Cardiac fibroblast (primary cell): ENCODE data around the gene DNAH12.
"Not testable (repeated sequence)": the region's sequence is repeated elsewhere in the genome, so short reads cannot be mapped to it uniquely, and the experiment has no call there.

Experiments
- DNase-seq, 2 donors: peaks; one replicate each; pipeline versions ENCODE4 v3.0.0 to v3.0.0-alpha.2; 2010; ENCODE audit warnings: low read depth in 2 of 2
- H3K4me3 ChIP-seq, 2 donors: replicated peaks in 1 of 2; 1 replicate in 1 of 2; 2 replicates in 1 of 2; pipeline ENCODE4 v1.5.1; 2011; ENCODE audit warnings: low read depth in 2 of 2, low read length in 2 of 2, mild to moderate bottlenecking in 2 of 2, moderate library complexity in 1 of 2
- TF ChIP-seq, protein P1 (sequence below): IDR thresholded peaks from one replicate; pipeline ENCODE4 v1.5.1; 2011; ENCODE audit warnings: low read depth, mild to moderate bottlenecking, low read length, inconsistent platforms

DNAH12 gene

GRCh38 chr3:57500506-57500905 lies 43.6 kb downstream of the DNAH12 start:
- peak in 1 of 2 donors; percentile 5 for DNase-seq
- no peak overlapping the region for H3K4me3 ChIP-seq
- TF ChIP-seq, protein P1, sequence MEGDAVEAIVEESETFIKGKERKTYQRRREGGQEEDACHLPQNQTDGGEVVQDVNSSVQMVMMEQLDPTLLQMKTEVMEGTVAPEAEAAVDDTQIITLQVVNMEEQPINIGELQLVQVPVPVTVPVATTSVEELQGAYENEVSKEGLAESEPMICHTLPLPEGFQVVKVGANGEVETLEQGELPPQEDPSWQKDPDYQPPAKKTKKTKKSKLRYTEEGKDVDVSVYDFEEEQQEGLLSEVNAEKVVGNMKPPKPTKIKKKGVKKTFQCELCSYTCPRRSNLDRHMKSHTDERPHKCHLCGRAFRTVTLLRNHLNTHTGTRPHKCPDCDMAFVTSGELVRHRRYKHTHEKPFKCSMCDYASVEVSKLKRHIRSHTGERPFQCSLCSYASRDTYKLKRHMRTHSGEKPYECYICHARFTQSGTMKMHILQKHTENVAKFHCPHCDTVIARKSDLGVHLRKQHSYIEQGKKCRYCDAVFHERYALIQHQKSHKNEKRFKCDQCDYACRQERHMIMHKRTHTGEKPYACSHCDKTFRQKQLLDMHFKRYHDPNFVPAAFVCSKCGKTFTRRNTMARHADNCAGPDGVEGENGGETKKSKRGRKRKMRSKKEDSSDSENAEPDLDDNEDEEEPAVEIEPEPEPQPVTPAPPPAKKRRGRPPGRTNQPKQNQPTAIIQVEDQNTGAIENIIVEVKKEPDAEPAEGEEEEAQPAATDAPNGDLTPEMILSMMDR, result no peak

DNA sequence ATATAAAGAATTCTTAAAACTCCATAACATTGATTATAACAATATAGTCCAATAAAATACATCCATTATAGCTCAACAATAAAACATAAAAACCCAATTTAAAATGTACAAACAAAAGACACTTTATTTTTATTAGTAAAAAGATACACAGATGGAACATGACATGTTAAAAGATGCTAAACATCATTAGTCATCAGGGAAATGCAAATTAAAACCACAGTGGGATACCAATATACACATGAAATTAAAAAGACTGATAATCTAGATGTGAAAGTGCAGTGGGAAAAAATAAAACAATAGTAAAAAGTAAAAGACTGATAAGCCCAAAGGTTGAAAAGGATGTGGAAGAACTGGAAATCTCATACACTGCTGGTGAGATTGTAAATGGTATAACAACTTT lies 46.2 kb downstream of the DNAH12 start:
- no peak for DNase-seq
- no peak overlapping the region for H3K4me3 ChIP-seq
- TF ChIP-seq, protein P1, result no peak

- TF ChIP-seq, protein P1, result no peak
These were observed 59.6 kb downstream of the DNAH12 start for GRCh38 chr3:57484563-57484962.

DNA sequence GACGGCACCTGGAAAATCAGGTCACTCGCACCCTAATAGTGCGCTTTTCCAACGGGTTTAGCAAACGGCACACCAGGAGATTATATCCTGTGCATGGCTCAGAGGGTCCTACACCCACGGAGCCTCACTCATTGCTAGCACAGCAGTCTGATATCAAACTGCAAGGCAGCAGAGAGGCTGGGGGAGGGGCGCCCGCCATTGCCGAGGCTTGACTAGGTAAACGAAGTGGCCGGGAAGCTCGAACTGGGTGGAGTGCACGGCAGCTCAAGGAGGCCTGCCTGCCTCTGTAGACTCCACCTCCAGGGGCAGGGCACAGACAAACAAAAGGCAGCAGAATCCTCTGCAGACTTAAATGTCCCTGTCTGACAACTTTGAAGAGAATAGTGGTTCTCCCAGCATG lies 67.0 kb downstream of the DNAH12 start:
- H3K4me3 ChIP-seq, result not testable (repeated sequence)

More at GRCh38 chr3:57484563-57484962, 59.6 kb downstream of the DNAH12 start:
- no peak overlapping the region for H3K4me3 ChIP-seq
- DNase-seq, result no peak

DNA sequence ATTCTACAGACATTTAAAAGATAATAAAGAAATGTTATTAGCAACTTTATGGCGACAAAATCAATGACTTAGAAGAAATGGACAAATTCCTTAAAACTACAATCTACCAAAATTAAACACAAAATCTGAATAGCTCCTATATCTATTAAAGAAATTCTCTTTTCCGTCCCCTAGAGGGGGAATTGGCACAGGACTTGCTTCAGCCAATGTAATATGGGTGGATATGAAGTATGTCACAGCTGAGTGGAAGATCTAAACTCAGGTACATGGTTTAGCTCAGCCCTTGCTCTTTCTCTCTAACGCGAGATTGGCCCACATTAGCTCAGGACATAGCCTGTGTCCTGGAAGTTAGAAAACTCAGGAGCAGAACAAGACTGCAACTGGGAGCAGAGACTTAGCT lies 79.3 kb downstream of the DNAH12 start:
- TF ChIP-seq, protein P1, result no peak
- H3K4me3 ChIP-seq, result no peak overlapping the region
- peak; percentile 12 to 16 for DNase-seq

More for the DNA sequence above, 67.0 kb downstream of the DNAH12 start:
- DNase-seq, result not testable (repeated sequence)

GRCh38 chr3:57464011-57464410 lies 80.1 kb downstream of the DNAH12 start:
- TF ChIP-seq, protein P1, result no peak
- DNase-seq, result no peak
- no peak overlapping the region for H3K4me3 ChIP-seq

GRCh38 chr3:57451150-57451846 lies 92.8 kb downstream of the DNAH12 start:
- no peak for DNase-seq
- TF ChIP-seq, protein P1, result no peak
- no peak overlapping the region for H3K4me3 ChIP-seq

DNA sequence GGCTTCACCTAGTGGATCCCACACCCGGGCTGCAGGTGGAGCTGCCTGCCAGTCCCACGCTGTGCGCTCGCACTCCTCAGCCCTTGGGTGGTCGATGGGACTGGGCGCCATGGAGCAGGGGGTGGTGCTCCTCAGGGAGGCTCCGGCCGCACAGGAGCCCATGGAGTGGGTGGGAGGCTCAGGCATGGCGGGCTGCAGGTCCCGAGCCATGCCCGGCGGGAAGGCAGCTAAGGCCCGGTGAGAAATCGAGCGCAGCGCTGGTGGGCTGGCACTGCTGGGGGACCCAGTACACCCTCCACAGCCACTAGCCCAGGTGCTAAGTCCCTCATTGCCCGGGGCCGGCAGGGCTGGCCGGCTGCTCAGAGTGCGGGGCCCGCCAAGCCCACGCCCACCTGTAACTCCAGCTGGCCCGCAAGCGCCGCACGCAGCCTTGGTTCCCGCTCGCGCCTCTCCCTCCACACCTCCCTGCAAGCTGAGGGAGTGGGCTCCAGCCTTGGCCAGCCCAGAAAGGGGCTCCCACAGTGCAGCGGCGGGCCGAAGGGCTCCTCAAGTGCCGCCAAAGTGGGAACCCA lies 94.8 kb downstream of the DNAH12 start:
- H3K4me3 ChIP-seq, DNase-seq: not testable (repeated sequence)

DNA sequence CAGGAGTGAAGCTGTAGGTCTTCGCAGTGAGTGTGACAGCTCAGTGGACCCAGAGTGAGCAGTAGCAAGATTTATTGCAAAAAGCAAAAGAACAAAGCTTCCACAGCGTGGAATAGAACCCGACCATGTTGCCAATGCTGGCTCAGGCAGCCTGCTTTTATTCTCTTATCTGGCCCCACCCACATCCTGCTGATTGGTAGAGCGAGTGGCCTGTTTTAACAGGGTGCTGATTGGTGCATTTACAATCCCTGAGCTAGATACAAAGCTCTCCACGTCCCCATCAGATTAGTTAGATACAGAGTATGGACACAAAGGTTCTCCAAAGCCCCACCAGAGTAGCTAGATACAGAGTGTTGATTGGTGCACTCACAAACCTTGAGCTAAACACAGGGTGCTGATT lies 95.7 kb downstream of the DNAH12 start:
- DNase-seq, H3K4me3 ChIP-seq: not testable (repeated sequence)
